Measurements from ENCODE around the gene SF3B3.

GRCh38 chr16:70484867-70485266 lies 38.7 kb upstream of the SF3B3 start:
- no peak for TF ChIP-seq CTCF (IDR thresholded peaks at IDR 0.05)
- no peak for TF ChIP-seq POLR2A (IDR thresholded peaks at IDR 0.05)
